Suprapubic skin (tissue), 4 donors: ENCODE data around the gene FGF2. TPM values are rescaled to one million over a fixed set of nuclear protein-coding genes. Genes with fewer than 3 reads are reported as not detected.

Experiments
- DNase-seq, 2 donors: peaks; one replicate each; pipeline ENCODE4 v3.0.0-alpha.2; 2019; ENCODE audit warnings: low spot score in 2 of 2
- H3K27ac ChIP-seq: fragments of 200-600 bp; sonication (generic); one replicate; pipeline ENCODE4 v1.5.1; 2019
- H3K27me3 ChIP-seq: fragments of 200-600 bp; sonication (generic); one replicate; pipeline ENCODE4 v1.5.1; 2019
- H3K36me3 ChIP-seq: fragments of 200-600 bp; sonication (generic); one replicate; pipeline ENCODE4 v1.5.1; 2019
- H3K4me1 ChIP-seq: fragments of 200-600 bp; sonication (generic); one replicate; pipeline ENCODE4 v1.5.1; 2019
- H3K4me3 ChIP-seq: fragments of 200-600 bp; sonication (generic); one replicate; pipeline ENCODE4 v1.5.1; 2019; ENCODE audit warnings: mild to moderate bottlenecking
- H3K9me3 ChIP-seq: fragments of 200-600 bp; sonication (generic); one replicate; pipeline ENCODE4 v1.5.1; 2019
- EP300 ChIP-seq: sonication (generic); formaldehyde crosslinking; IDR thresholded peaks from one replicate; pipeline ENCODE4 v1.6.1; 2017; ENCODE audit warnings: antibody characterized with exemption
- POLR2A ChIP-seq, 2 donors: fragments of 450-650 bp; IDR thresholded peaks; one replicate each; pipeline ENCODE4 v1.6.1; 2017; ENCODE audit warnings: antibody characterized with exemption in 2 of 2, mild to moderate bottlenecking in 2 of 2, moderate library complexity in 2 of 2
- POLR2AphosphoS5 ChIP-seq, 3 donors: sonication (generic); formaldehyde crosslinking; IDR thresholded peaks; one replicate each; pipeline ENCODE4 v1.6.1; 2017; ENCODE audit warnings: antibody characterized with exemption in 3 of 3
- WGBS: methylation state at CpG from one replicate; pipeline ENCODE4 v1.1.5; 2018; 5-methylcytosine and 5-hydroxymethylcytosine counted together
- total RNA-seq, 4 donors: library from RNA; depleted of rRNA; stranded (reverse); fragments of >200 nt; gene quantifications; one replicate each; pipeline ENCODE4 v1.1.0, GENCODE V29; 2016
- TF ChIP-seq, protein P1 (sequence below), 2 donors: fragments of 200-600 bp in 1 of 2; fragments of 450-650 bp in 1 of 2; sonication (generic) in 1 of 2; IDR thresholded peaks; one replicate each; pipeline ENCODE4 v1.5.1; 2016 to 2019; ENCODE audit warnings: antibody characterized with exemption in 2 of 2, mild to moderate bottlenecking in 1 of 2, moderate library complexity in 1 of 2

FGF2 gene
- total RNA-seq, 4 donors from 2014 or later, result 3.0 to 8.2 (median 5.8) TPM

- Histone ChIP-seq H3K4me1 (no peaks in the 10 kb centered on the region), H3K36me3 (no peaks in the 10 kb centered on the region), H3K9me3 (no peaks in the 10 kb centered on the region), H3K27ac (no peak overlapping the region), H3K27me3 (no peaks in the 10 kb centered on the region), H3K4me3 (no peak overlapping the region)
- TF ChIP-seq, protein P1, sequence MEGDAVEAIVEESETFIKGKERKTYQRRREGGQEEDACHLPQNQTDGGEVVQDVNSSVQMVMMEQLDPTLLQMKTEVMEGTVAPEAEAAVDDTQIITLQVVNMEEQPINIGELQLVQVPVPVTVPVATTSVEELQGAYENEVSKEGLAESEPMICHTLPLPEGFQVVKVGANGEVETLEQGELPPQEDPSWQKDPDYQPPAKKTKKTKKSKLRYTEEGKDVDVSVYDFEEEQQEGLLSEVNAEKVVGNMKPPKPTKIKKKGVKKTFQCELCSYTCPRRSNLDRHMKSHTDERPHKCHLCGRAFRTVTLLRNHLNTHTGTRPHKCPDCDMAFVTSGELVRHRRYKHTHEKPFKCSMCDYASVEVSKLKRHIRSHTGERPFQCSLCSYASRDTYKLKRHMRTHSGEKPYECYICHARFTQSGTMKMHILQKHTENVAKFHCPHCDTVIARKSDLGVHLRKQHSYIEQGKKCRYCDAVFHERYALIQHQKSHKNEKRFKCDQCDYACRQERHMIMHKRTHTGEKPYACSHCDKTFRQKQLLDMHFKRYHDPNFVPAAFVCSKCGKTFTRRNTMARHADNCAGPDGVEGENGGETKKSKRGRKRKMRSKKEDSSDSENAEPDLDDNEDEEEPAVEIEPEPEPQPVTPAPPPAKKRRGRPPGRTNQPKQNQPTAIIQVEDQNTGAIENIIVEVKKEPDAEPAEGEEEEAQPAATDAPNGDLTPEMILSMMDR (IDR thresholded peaks at IDR 0.05), result no peak
- TF ChIP-seq POLR2AphosphoS5 (IDR thresholded peaks at IDR 0.05), result no peak
- no peak for TF ChIP-seq POLR2A (IDR thresholded peaks at IDR 0.05)
- TF ChIP-seq EP300, result no peak
- 82% methylated on average over 4 of the region's 4 CpGs for WGBS
- no peak for DNase-seq
Observed at GRCh38 chr4:122873821-122874593, 47.4 kb downstream of the FGF2 start.

- Histone ChIP-seq H3K4me3 (no peak overlapping the region), H3K27ac (no peak overlapping the region), H3K27me3 (no peaks in the 10 kb centered on the region), H3K36me3 (no peaks in the 10 kb centered on the region), H3K9me3 (no peaks in the 10 kb centered on the region), H3K4me1 (no peaks in the 10 kb centered on the region)
- no peak for DNase-seq
- 90% methylated on average over 5 of the region's 5 CpGs for WGBS
- TF ChIP-seq POLR2A (IDR thresholded peaks at IDR 0.05) (no peak), EP300 (no peak), POLR2AphosphoS5 (IDR thresholded peaks at IDR 0.05) (no peak)
- TF ChIP-seq, protein P1 (IDR thresholded peaks at IDR 0.05), result no peak
Observed at GRCh38 chr4:122875949-122876348, 49.3 kb downstream of the FGF2 start.

- Histone ChIP-seq H3K9me3 (no peaks in the 10 kb centered on the region), H3K36me3 (no peaks in the 10 kb centered on the region), H3K27ac (no peak overlapping the region), H3K4me3 (no peak overlapping the region), H3K4me1 (no peaks in the 10 kb centered on the region), H3K27me3 (no peaks in the 10 kb centered on the region)
- TF ChIP-seq EP300, result no peak
- TF ChIP-seq, protein P1 (IDR thresholded peaks at IDR 0.05), result no peak
- no peak for TF ChIP-seq POLR2A (IDR thresholded peaks at IDR 0.05)
- no peak for TF ChIP-seq POLR2AphosphoS5 (IDR thresholded peaks at IDR 0.05)
- WGBS, result 92% methylated on average over 3 of the region's 3 CpGs
- no peak for DNase-seq
Observed at GRCh38 chr4:122876456-122876855, 49.8 kb downstream of the FGF2 start.

DNA sequence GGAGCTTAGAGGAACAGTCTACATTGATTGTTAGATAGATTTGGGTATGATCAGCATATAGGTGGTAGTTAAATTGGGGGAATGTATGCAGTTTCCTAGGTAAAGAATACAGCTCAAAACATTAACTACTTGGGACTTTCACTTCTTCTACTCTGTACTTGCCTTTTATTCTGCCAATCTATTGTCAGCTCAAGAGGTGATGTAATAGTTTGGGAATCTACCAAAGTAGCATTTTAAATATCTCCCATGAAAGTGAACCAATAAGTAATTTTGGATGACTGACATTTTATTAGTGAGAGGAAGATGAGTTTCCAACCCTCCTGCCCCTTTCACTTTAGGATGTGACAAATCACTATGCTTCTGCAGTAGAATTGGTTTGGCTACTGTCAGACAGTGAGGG, 52.4 kb downstream of the FGF2 start:
- Histone ChIP-seq H3K27me3 (no peaks in the 10 kb centered on the region), H3K4me1 (peaks cover 6% of the 10 kb centered on the region), H3K9me3 (no peaks in the 10 kb centered on the region), H3K36me3 (no peaks in the 10 kb centered on the region), H3K27ac (no peak overlapping the region), H3K4me3 (no peak overlapping the region)
- TF ChIP-seq EP300 (no peak), POLR2A (IDR thresholded peaks at IDR 0.05) (no peak), POLR2AphosphoS5 (IDR thresholded peaks at IDR 0.05) (no peak)
- TF ChIP-seq, protein P1 (IDR thresholded peaks at IDR 0.05), result no peak
- no peak for DNase-seq

DNA sequence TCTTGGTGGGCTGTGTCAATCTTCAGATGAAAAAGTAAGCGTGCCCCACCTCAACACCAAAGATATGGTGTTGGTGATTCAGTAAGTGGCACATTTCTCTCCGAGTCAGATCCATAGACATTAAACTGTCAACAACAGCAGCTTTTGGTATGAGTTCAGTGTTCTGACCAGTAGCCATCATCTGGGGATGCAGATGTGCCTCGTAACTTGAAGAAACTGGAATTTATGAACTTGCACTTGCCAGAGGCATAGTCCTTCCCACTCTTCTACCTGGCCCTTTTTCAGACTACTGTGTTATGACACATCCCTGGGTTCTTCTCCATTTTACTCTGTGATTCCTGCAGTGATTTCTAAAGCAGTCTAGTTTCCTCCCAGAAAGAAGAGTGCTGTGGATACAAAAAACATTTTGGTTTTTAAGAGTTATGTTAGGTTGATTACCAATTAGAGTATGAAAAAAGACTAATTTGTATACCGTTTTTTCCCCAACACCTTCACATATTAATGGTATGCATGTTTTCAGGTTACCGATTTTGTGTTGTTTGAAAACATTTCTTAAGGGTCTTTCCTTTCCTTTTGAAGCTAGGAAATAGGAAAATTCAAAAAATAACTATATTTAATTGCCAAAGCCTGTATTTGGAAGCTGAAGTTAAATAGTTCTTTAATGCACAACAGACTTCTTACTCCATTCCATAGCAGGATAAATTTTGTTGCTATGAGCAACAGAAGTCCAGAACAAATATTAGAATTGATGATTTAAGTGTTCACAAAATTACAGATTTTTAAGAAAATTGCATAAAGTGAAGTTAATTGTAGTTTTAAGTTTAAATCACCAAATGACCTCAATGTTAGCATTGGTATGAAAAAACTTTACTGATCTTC, 56.5 kb downstream of the FGF2 start:
- H3K4me3 ChIP-seq, result no peak overlapping the region
- DNase-seq, result no peak
- 67% methylated on average over 5 of the region's 5 CpGs for WGBS
- no peaks in the 10 kb centered on the region for H3K27me3 ChIP-seq
- TF ChIP-seq POLR2A (IDR thresholded peaks at IDR 0.05) (no peak), EP300 (no peak), POLR2AphosphoS5 (IDR thresholded peaks at IDR 0.05) (no peak)
- TF ChIP-seq, protein P1 (IDR thresholded peaks at IDR 0.05), result no peak
- peaks cover 6% of the 10 kb centered on the region for H3K4me1 ChIP-seq
- H3K9me3 ChIP-seq, result no peaks in the 10 kb centered on the region
- H3K36me3 ChIP-seq, result no peaks in the 10 kb centered on the region
- H3K27ac ChIP-seq, result no peak overlapping the region
